HEK293 (cell line): ENCODE data around the gene NEURL4.

Experiments used
- BCL11B ChIP-seq: fragments of 450-650 bp; formaldehyde crosslinking; IDR thresholded peaks from 2 replicates; pipeline ENCODE4 v1.5.1; 2016; ENCODE audit warnings: low read depth, missing biosample characterization, missing genetic modification characterization
- EGR2 ChIP-seq: fragments of 450-650 bp; formaldehyde crosslinking; IDR thresholded peaks from 2 replicates; pipeline ENCODE4 v1.5.1; 2016; ENCODE audit warnings: low read depth, missing biosample characterization, missing genetic modification characterization
- GLI2 ChIP-seq: fragments of 450-650 bp; formaldehyde crosslinking; IDR thresholded peaks from 2 replicates; pipeline ENCODE4; 2017; ENCODE audit warnings: missing biosample characterization, missing genetic modification characterization, low read depth, borderline replicate concordance
- IKZF3 ChIP-seq: fragments of 450-650 bp; IDR thresholded peaks from 2 replicates; pipeline ENCODE4 v1.5.0; 2018; ENCODE audit warnings: missing biosample characterization, mild to moderate bottlenecking, missing genetic modification characterization, moderate library complexity
- KLF7 ChIP-seq: fragments of 450-650 bp; formaldehyde crosslinking; IDR thresholded peaks from 2 replicates; pipeline ENCODE4 v1.5.1; 2016; ENCODE audit warnings: missing biosample characterization, missing genetic modification characterization, borderline replicate concordance
- KLF8 ChIP-seq: fragments of 450-650 bp; formaldehyde crosslinking; IDR thresholded peaks from 2 replicates; pipeline ENCODE4 v1.5.1; 2016; ENCODE audit warnings: missing biosample characterization, missing genetic modification characterization
- KLF9 ChIP-seq: fragments of 450-650 bp; formaldehyde crosslinking; IDR thresholded peaks from 2 replicates; pipeline ENCODE4 v1.5.1; 2016; ENCODE audit warnings: missing biosample characterization, missing genetic modification characterization, low read depth
- PATZ1 ChIP-seq: fragments of 450-650 bp; formaldehyde crosslinking; IDR thresholded peaks from 2 replicates; pipeline ENCODE4 v1.5.1; 2016; ENCODE audit warnings: missing biosample characterization, missing genetic modification characterization
- SP3 ChIP-seq: fragments of 450-650 bp; formaldehyde crosslinking; IDR thresholded peaks from 2 replicates; pipeline ENCODE4 v1.5.1; 2016; ENCODE audit warnings: missing biosample characterization, missing genetic modification characterization
- TRIM28 ChIP-seq: IDR thresholded peaks from 2 replicates; pipeline ENCODE4 v1.6.1; 2011; ENCODE audit warnings: low read length, control low read depth, borderline replicate concordance
- ZBTB20 ChIP-seq: fragments of 450-650 bp; formaldehyde crosslinking; IDR thresholded peaks from 2 replicates; pipeline ENCODE4 v1.5.1; 2016; ENCODE audit warnings: missing biosample characterization, missing genetic modification characterization
- ZEB2 ChIP-seq: fragments of 450-650 bp; formaldehyde crosslinking; IDR thresholded peaks from 2 replicates; pipeline ENCODE4 v1.5.1; 2016; ENCODE audit warnings: missing biosample characterization, missing genetic modification characterization
- ZFP69B ChIP-seq: fragments of 450-650 bp; formaldehyde crosslinking; IDR thresholded peaks from 2 replicates; pipeline ENCODE4 v1.5.1; 2016; ENCODE audit warnings: missing biosample characterization, missing genetic modification characterization
- ZNF10 ChIP-seq: fragments of 450-650 bp; formaldehyde crosslinking; IDR thresholded peaks from 2 replicates; pipeline ENCODE4 v1.5.1; 2017; ENCODE audit warnings: missing biosample characterization, missing genetic modification characterization
- ZNF175 ChIP-seq: fragments of 450-650 bp; formaldehyde crosslinking; IDR thresholded peaks from 2 replicates; pipeline ENCODE4 v1.5.1; 2016; ENCODE audit warnings: missing biosample characterization, missing genetic modification characterization
- ZNF335 ChIP-seq: fragments of 450-650 bp; formaldehyde crosslinking; conservative IDR thresholded peaks from 2 replicates; pipeline ENCODE4 v1.5.1; 2016; ENCODE audit warnings: missing biosample characterization, missing genetic modification characterization
- ZNF341 ChIP-seq: fragments of 450-650 bp; formaldehyde crosslinking; IDR thresholded peaks from 2 replicates; pipeline ENCODE4; 2016; ENCODE audit warnings: low read depth, missing biosample characterization, missing genetic modification characterization
- ZNF354C ChIP-seq: fragments of 450-650 bp; formaldehyde crosslinking; IDR thresholded peaks from 2 replicates; pipeline ENCODE4 v1.5.1; 2016; ENCODE audit warnings: missing biosample characterization, missing genetic modification characterization, low read depth, borderline replicate concordance
- ZNF391 ChIP-seq: fragments of 450-650 bp; formaldehyde crosslinking; IDR thresholded peaks from 2 replicates; pipeline ENCODE4 v1.5.1; 2016; ENCODE audit warnings: low read depth, missing biosample characterization, missing genetic modification characterization, borderline replicate concordance
- ZNF560 ChIP-seq: fragments of 450-650 bp; formaldehyde crosslinking; IDR thresholded peaks from 2 replicates; pipeline ENCODE4 v1.5.1; 2017; ENCODE audit warnings: missing biosample characterization, missing genetic modification characterization, borderline replicate concordance
- ZNF600 ChIP-seq: fragments of 450-650 bp; formaldehyde crosslinking; IDR thresholded peaks from 2 replicates; pipeline ENCODE4 v1.5.1; 2016; ENCODE audit warnings: missing biosample characterization, missing genetic modification characterization
- ZNF76 ChIP-seq: fragments of 450-650 bp; formaldehyde crosslinking; IDR thresholded peaks from 2 replicates; pipeline ENCODE4; 2016; ENCODE audit warnings: low read depth, missing biosample characterization, missing genetic modification characterization, borderline replicate concordance
- ZSCAN23 ChIP-seq: fragments of 450-650 bp; formaldehyde crosslinking; IDR thresholded peaks from 2 replicates; pipeline ENCODE4 v1.5.1; 2016; ENCODE audit warnings: missing biosample characterization, missing genetic modification characterization
- TF ChIP-seq, protein P1 (sequence below): fragments of 450-650 bp; formaldehyde crosslinking; IDR thresholded peaks from 2 replicates; pipeline ENCODE4 v1.5.1; 2016; ENCODE audit warnings: missing biosample characterization, missing genetic modification characterization
- TF ChIP-seq, protein P2 (sequence below): fragments of 450-650 bp; formaldehyde crosslinking; IDR thresholded peaks from 2 replicates; pipeline ENCODE4 v1.5.1; 2016; ENCODE audit warnings: missing biosample characterization, missing genetic modification characterization

NEURL4 gene

DNA sequence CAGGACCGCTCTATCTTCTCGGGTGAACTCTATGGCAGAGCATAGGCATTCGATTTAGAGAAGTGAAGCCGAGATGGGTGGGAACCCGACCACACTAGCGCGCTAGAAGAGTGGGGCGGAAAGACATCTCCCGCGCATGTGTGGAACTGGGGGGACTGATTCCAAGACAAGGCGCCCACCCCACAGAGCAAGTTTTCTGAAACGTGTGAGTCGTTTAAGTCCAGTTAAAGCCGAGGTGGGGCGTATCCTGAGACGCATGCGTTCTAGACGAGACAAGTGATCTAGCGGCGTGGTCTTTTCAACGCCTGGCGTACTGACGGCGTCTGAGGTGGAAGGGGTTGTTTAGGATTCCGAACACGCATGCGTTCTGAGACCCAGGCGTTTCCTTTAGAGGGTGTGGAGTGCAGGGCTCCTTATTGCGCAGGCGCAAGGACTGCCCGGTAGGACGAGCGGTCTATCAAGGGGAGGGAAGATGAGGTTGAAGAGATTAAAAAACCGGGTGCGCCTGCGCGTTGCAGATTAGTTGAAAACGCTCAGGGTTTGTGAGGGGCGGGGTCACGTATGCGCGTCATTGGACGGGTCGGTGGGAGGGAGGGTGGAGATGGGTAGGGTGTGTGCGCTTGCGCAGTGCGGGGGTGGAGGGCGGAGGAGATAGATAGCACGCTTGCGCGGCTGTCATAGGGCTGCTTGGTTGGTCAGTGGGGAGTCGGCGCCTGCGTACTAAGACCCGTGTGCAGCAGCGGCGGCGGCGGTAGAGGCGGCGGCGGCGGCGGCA lies 22.0 kb downstream of the NEURL4 start, which contains the start of gene EIF5A (continued):
- TF ChIP-seq ZNF560 (tag by site-specific recombination) (no peak), TRIM28 (peak; percentile 61; the same call in 1 of the 2 replicates), GLI2 (no peak), BCL11B (tag by site-specific recombination) (no peak), ZNF76 (tag by site-specific recombination) (no peak), ZSCAN23 (tag by site-specific recombination) (no peak), ZBTB20 (tag by site-specific recombination) (peak; percentile 51; the same call in 1 of the 2 replicates), ZNF175 (tag by site-specific recombination) (no peak), PATZ1 (tag by site-specific recombination) (peak; percentile 93), ZNF335 (peak; percentile 73), KLF7 (tag by site-specific recombination) (peak; percentile 21; the same call in 1 of the 2 replicates), IKZF3 (tag by site-specific recombination) (no peak), ZNF600 (peak; percentile 100), EGR2 (peak; percentile 57; the same call in 1 of the 2 replicates), SP3 (tag by site-specific recombination) (peak; percentile 88), ZEB2 (tag by site-specific recombination) (peak; percentile 70; the same call in 1 of the 2 replicates), ZNF10 (tag by site-specific recombination) (no peak), ZNF354C (tag by site-specific recombination) (no peak), ZFP69B (tag by site-specific recombination) (no peak), ZNF391 (no peak), KLF9 (tag by site-specific recombination) (peak; percentile 52; the same call in 1 of the 2 replicates), KLF8 (tag by site-specific recombination) (peak; percentile 15), ZNF341 (tag by site-specific recombination) (peak; percentile 54)
- TF ChIP-seq, protein P1, sequence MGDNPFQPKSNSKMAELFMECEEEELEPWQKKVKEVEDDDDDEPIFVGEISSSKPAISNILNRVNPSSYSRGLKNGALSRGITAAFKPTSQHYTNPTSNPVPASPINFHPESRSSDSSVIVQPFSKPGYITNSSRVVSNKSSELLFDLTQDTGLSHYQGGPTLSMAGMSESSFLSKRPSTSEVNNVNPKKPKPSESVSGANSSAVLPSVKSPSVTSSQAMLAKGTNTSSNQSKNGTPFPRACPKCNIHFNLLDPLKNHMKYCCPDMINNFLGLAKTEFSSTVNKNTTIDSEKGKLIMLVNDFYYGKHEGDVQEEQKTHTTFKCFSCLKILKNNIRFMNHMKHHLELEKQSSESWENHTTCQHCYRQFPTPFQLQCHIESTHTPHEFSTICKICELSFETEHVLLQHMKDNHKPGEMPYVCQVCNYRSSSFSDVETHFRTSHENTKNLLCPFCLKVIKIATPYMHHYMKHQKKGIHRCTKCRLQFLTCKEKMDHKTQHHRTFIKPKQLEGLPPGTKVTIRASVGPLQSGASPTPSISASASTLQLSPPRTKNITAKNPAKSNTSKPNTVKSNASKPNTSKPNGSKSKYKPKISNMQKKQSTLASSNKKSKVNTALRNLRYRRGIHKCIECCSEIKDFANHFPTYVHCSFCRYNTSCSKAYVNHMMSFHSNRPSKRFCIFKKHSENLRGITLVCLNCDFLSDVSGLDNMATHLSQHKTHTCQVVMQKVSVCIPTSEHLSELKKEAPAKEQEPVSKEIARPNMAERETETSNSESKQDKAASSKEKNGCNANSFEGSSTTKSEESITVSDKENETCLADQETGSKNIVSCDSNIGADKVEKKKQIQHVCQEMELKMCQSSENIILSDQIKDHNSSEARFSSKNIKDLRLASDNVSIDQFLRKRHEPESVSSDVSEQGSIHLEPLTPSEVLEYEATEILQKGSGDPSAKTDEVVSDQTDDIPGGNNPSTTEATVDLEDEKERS (tag by site-specific recombination): no peak
- TF ChIP-seq, protein P2, sequence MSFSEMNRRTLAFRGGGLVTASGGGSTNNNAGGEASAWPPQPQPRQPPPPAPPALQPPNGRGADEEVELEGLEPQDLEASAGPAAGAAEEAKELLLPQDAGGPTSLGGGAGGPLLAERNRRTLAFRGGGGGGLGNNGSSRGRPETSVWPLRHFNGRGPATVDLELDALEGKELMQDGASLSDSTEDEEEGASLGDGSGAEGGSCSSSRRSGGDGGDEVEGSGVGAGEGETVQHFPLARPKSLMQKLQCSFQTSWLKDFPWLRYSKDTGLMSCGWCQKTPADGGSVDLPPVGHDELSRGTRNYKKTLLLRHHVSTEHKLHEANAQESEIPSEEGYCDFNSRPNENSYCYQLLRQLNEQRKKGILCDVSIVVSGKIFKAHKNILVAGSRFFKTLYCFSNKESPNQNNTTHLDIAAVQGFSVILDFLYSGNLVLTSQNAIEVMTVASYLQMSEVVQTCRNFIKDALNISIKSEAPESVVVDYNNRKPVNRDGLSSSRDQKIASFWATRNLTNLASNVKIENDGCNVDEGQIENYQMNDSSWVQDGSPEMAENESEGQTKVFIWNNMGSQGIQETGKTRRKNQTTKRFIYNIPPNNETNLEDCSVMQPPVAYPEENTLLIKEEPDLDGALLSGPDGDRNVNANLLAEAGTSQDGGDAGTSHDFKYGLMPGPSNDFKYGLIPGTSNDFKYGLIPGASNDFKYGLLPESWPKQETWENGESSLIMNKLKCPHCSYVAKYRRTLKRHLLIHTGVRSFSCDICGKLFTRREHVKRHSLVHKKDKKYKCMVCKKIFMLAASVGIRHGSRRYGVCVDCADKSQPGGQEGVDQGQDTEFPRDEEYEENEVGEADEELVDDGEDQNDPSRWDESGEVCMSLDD: peak; percentile 7; the same call in 1 of the 2 replicates
